Embryonic facial prominence (tissue), 1 donor: ENCODE results near the gene TSPAN11.

Experiments used
- DNase-seq: peaks from one replicate; pipeline ENCODE4 v3.0.0-alpha.2; 2016; ENCODE audit errors: extremely low spot score

Gene TSPAN11

GRCh38 chr12:30911207-30911606, 15.3 kb upstream of the TSPAN11 start:
- DNase-seq, result no peak

- DNase-seq, result no peak
These were observed 13.2 kb upstream of the TSPAN11 start for GRCh38 chr12:30913323-30913722.

- DNase-seq, result no peak
These were observed 11.5 kb upstream of the TSPAN11 start for GRCh38 chr12:30914986-30915591.

- no peak for DNase-seq
These were observed 3.5 kb upstream of the TSPAN11 start for GRCh38 chr12:30923057-30923456.

- no peak for DNase-seq
These were observed 823 bp upstream of the TSPAN11 start for GRCh38 chr12:30925607-30926242.

- DNase-seq, result no peak
These were observed 669 bp downstream of the TSPAN11 start for GRCh38 chr12:30927222-30927611.

- DNase-seq, result no peak
These were observed 2.1 kb downstream of the TSPAN11 start for GRCh38 chr12:30928356-30929244.

GRCh38 chr12:30930238-30930637, 3.7 kb downstream of the TSPAN11 start:
- no peak for DNase-seq

GRCh38 chr12:30930641-30931040, 4.1 kb downstream of the TSPAN11 start:
- DNase-seq, result no peak

GRCh38 chr12:30932881-30933280, 6.3 kb downstream of the TSPAN11 start:
- DNase-seq, result no peak

- no peak for DNase-seq
These were observed 8.3 kb downstream of the TSPAN11 start for GRCh38 chr12:30934811-30935210.

GRCh38 chr12:30936036-30936435, 9.5 kb downstream of the TSPAN11 start:
- DNase-seq, result no peak

GRCh38 chr12:30939234-30939633, 12.7 kb downstream of the TSPAN11 start:
- no peak for DNase-seq

- DNase-seq, result no peak
These were observed 15.9 kb downstream of the TSPAN11 start for GRCh38 chr12:30942486-30942885.

- DNase-seq, result no peak
These were observed 16.4 kb downstream of the TSPAN11 start for GRCh38 chr12:30942936-30943335.

- DNase-seq, result no peak
These were observed 19.1 kb downstream of the TSPAN11 start for GRCh38 chr12:30945443-30946164.

- DNase-seq, result no peak
These were observed 25.5 kb downstream of the TSPAN11 start for GRCh38 chr12:30952015-30952414.

GRCh38 chr12:30953257-30953656, 26.7 kb downstream of the TSPAN11 start:
- no peak for DNase-seq

- no peak for DNase-seq
These were observed 27.6 kb downstream of the TSPAN11 start for GRCh38 chr12:30953951-30954751.

GRCh38 chr12:30955214-30955613, 28.7 kb downstream of the TSPAN11 start:
- no peak for DNase-seq

GRCh38 chr12:30959110-30959710, 32.7 kb downstream of the TSPAN11 start:
- no peak for DNase-seq
